GM21717 (cell line): Measurements from ENCODE around the gene MBTD1.
"Not testable (repeated sequence)": the region's sequence is repeated elsewhere in the genome, so short reads cannot be mapped to it uniquely, and the experiment has no call there.

ENCODE experiments used
- ATAC-seq: cut with Tn5 transposase; IDR thresholded peaks from one replicate; pipeline ENCODE4 v1.9.1; 2021; ENCODE audit warnings: mild to moderate bottlenecking, moderate library complexity; ENCODE audit not compliant: unreplicated experiment

MBTD1 gene

GRCh38 chr17:51191895-51192294, 68.0 kb downstream of the MBTD1 start:
- no peak for ATAC-seq

GRCh38 chr17:51189628-51190027, 70.2 kb downstream of the MBTD1 start:
- ATAC-seq, result no peak

DNA sequence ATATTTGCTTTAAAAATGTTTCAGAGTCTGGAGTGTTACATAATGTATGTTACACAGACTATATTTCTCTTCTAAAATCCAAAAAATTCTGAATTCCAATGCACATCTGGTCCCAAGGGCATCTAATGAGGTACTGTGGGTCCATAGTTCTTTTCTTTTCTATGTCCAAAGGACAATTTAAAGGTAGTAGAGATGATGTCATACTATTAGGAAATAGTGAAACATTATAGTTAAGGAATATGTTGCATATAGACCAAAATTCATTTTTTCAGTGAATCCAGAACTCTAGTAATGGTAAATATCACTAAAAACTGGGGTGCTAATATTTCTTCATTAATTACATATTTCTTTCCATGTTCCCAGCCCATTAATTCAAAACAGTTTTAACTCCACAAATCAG, 70.7 kb downstream of the MBTD1 start:
- ATAC-seq, result no peak

- ATAC-seq, result no peak
Measured at GRCh38 chr17:51188271-51188833, 71.5 kb downstream of the MBTD1 start.

GRCh38 chr17:51185763-51186332, 74.0 kb downstream of the MBTD1 start:
- no peak for ATAC-seq

DNA sequence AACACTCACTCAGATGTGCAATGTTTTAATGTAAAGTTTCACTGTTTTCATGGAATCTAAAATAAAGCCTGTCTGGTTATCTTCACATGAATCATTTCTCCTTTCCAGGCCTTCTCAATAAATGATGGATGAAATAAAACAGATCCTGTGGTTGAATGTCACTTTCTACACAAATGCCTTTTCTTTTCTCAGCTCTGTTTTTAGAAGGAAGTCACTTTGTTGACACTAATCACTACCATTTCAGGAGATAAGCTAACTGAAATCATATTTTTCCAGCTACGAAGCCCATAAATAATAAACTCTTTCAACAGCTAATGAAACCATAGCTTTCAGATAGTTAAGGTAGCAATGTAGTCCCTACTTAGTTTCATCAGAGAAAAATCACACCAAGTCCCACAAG, 75.7 kb downstream of the MBTD1 start:
- no peak for ATAC-seq

DNA sequence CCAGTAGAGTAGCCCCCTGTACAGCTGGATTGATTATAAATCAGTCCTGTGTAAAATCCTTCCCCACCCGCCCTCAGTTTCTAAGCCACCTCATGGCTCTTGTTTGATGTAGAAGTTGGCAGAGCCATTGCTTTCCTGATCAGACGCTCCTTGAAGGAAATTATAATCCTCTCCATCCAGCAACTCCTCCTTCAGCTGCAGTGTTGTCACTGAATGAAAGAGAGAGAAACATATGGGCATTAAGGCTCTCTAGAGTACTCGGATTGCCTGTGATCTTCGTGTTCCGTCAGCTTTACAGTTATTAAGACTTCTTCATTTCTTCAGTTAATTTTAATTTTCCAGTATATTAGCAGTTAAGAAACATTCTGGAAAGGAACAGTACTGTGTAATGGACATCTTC, 79.4 kb downstream of the MBTD1 start:
- no peak for ATAC-seq

- ATAC-seq, result not testable (repeated sequence)
Measured at GRCh38 chr17:51172030-51172429, 87.8 kb downstream of the MBTD1 start.

- no peak for ATAC-seq
Measured at GRCh38 chr17:51170736-51171135, 89.1 kb downstream of the MBTD1 start.

DNA sequence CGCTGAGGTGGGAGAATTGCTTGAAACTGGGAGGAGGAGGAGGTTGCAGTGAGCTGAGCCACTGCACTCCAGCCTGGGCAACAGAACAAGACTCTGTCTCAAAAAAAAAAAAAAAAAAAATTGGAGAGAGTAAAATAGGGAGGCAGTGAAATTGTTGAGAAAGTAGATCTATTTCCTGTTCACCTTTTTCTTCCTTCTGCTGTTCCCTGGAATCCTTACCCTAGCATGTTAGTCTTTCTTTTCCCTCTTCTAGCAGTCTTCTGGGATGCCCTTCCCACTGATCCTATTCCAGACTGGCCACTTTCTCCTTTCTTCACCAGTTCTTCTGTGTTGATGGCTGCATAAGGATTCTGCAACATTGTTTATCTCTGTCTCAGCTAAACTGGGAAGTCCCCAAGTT, 90.5 kb downstream of the MBTD1 start:
- ATAC-seq, result no peak

DNA sequence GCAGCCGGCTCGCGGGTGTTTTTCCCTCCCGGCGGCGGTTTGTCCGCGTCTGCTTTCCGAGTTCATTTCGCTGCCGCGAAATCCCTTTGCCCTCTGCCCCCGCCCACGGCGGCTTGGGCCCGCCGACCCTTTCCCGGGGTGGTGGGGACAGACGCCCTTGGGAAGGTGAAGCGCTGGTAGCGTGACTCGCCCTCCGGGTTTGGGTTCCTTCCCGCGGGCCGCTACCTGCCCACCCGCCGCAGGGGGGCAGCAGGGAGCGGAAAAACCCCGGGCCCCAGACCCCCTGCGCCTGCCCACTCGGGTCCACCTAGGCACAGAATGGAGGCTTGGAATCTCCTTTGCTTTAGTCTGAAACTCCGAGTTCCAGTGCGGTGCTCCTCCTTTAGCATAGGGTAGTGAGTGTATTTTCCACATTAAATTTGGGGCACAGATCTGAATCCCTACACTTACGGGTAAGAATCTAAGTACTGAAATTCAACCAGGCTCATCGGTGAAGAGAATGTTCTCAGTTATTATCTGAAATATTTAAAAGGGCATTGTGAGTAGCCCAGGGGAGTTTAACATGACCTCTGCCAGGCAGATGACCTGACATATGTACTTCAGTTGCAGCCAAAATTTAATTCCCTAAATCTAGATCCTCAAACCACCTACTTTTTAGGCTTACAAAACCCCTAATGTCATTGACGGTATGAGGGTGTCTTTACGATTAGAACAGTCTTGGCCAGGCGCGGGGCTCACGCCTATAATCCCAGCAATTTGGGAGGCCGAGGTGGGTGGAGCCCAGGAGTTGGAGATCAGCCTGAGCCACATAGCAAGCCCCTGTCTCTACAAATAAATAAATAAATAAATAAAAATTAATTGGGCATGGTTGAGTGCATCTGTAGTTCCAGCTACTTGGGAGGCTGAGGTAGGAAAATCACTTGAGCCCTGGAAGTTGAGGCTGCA, 92.6 kb downstream of the MBTD1 start:
- peak; percentile 50 for ATAC-seq

GRCh38 chr17:51166198-51166986, 93.5 kb downstream of the MBTD1 start, which contains the start of gene NME2:
TSS of gene NME2 (plus strand) at chr17:51166411. CDS start at chr17:51166831, 420 bp downstream.
- ATAC-seq, result peak; percentile 82

- ATAC-seq, result peak; percentile 21
Measured at GRCh38 chr17:51165680-51166197, 94.1 kb downstream of the MBTD1 start.

GRCh38 chr17:51164911-51165679, 94.8 kb downstream of the MBTD1 start:
- ATAC-seq, result no peak

GRCh38 chr17:51161541-51161940, 98.3 kb downstream of the MBTD1 start:
- no peak for ATAC-seq

DNA sequence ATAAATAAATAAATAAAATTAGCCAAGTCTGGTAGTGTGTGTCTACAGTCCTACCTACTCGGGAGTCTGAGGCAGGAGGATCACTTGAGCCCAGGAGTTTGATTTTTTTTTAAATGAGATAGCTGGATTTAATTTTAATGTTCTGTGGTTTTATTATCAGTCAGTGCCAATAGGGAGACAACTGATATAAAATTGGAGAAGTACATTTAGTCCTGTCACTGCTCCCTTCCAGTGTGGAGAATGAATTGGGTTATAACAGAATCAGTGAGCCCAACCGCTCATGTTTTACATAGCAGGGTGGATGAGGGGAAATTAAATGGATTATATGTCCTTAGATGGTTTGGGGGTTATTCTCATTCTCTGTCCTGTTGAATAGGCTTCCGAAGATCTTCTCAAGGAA, 100.2 kb downstream of the MBTD1 start:
- ATAC-seq, result no peak

GRCh38 chr17:51155416-51155815, 104.4 kb downstream of the MBTD1 start:
- ATAC-seq, result no peak

GRCh38 chr17:51154176-51154575, 105.7 kb downstream of the MBTD1 start:
- ATAC-seq, result no peak

DNA sequence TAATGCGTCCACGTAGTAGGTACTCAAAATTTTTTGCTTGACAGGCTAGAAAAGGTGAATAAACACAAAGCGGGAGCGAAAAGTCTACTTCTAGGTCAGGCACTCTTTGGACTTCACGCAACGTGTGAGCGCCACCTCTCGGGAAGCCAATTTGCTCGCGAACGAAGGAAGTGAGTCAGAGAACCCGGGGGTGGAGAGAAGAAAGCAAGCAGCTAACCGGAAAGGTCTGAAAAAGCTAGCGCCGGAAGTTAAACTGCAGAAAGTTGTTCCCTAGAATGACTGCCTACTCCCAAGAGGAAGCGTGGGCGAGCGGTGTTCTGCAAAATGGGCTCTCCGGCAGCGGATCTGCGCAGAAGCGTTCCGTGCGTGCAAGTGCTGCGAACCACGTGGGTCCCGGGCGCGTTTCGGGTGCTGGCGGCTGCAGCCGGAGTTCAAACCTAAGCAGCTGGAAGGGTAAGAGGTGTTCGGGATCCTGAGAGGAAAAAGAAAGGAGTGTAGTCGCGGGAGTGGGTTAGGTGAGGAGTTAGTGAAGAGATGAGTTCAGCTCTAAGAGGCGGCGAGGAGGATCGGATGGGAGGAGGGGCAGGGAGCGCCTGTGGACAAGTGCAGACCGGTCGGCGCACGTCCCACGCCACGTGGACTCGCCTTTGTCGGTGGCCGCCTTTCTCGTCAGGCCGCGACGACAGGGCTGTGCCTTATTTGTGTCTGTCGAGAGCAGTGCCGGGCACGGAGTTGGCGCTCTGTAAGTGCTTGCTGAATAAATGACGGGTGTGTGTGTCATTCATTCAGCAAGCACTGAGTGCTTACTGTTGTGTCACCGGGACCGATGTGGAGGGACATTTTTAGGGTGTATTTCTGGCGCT, 106.4 kb downstream of the MBTD1 start, which contains the start of gene NME1:
Gene NME1 (plus strand): TSS at position 350 of the 863 bp plus-strand sequence. CDS start 2,096 bp downstream, outside the sequence.
- ATAC-seq, result peak; percentile 87
